HG03175 (cell line): ENCODE measurements around the gene REPS1.

ENCODE experiments used
- ATAC-seq: cut with Tn5 transposase; IDR thresholded peaks from one replicate; pipeline ENCODE4 v1.9.1; 2021; ENCODE audit warnings: mild to moderate bottlenecking, moderate library complexity; ENCODE audit not compliant: unreplicated experiment

Gene REPS1

DNA sequence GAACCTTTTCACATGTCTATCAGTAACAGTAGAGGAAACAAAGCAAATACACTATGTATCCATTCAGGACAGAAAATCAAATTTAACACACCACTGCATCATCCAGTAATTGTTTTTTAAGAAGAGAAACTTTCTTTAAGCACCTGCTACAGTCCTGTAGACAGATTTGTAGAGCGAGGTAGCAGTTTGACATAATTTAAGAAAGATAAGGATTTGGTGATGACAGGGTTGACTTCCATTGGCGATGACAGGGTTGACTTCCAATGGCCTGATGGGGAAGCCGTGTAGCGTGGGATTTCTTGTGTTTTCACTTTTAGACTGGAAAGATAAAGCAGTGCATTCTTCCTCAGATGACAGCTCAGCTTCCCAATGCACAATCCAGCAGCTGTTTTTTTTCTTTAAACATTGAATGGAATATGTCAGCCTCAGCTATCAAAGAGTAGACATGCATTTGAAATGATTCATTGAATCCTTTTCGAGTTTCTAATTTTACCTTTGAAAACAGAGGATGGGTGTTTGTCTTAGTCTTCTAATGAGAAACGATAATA lies 123.6 kb downstream of the REPS1 start:
- ATAC-seq, result no peak

DNA sequence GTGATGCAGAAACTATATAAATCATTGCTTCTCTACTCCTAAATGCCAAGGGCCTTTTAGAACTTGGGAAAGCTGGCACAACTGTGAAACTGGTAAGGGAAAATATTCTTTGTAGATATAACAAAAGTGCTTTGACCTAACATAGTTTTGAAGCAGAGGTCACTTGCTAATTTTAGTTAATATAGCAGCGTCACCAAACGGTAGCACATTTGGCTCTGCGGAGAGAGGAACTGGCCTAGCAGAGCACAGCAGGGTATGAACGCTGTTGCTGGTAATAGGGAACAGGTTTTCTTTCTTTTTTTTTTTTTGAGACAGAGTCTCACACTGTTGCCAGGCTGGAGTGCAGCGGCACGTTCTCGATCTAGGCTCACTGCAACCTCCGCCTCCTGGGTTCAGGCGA lies 124.7 kb downstream of the REPS1 start:
- ATAC-seq, result no peak

DNA sequence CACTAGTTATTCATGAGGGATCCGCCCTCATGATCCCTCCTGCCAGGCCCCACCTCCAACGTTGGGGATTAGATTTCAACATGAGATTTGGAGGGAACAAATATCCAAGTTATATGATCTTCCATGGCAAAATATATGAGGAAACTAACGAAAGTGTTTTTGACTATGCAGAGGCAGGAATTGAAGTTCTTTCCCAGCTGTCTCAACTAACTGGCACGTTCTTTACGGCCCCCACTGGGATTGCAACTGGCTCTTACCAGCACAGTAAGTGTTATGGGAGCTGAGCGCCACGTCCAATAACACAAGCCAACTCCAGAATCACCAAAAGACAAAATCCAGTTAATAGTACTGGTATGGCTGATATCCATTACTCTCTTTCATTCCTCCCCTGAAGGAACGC lies 125.6 kb downstream of the REPS1 start:
- no peak for ATAC-seq

DNA sequence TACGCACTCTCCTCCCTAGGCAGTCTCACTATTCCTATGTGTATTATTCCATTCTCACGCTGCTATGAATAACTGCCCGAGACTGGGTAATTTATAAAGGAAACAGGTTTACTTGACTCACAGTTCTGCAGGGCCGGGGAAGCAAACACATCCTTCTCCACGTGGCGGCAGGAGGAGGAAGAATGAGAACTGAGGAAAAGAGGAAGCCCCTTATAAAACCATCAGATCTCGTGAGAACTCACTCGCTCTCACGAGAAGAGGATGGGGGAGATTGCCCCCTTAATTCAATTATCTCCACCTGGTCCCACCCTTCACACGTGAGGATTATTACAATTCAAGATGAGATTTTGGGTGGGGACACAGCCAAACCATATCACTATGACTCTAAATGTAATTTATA lies 130.3 kb downstream of the REPS1 start:
- ATAC-seq, result no peak

DNA sequence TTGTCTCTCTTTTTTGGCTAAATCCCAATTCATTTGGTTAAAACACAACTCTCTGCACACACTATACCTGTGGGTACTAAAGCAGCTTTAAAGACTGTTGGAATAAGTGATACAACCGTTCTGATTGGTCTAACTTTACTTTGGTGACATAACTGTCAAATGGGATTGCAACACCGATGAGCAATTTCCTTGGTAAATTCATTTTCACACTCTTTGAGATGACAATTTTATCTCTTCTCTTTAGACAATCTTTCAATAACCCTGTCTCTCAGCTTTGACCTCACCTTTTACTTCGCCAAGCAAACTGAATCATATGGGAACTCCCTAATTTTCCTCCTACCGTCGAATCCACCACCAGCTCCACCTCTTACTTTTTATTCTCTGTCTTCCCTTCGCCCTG lies 131.4 kb downstream of the REPS1 start:
- ATAC-seq, result no peak
